ENCODE measurements around the gene MEI1.
"Not testable (repeated sequence)": the region's sequence is repeated elsewhere in the genome, so short reads cannot be mapped to it uniquely, and the experiment has no call there.

The MEI1 gene

DNA sequence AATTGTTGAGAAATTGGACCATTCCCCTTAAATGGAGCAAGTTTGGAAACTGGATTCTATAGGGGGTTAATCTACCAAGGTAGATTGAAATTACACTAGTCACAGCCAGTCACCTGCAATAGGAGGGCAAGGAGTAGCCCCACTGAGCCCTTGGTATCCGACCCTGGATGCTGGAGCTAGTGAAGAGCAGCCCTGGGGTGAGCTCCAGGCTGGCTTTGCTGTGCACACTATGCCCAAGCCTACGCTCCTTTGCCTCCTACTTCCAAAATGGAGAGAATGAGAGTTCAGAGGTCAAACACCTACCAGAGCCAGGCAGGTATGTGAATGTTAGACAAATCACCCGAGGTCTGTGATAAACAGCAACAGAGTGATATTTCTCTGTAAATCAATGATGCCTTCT is 34.4 kb upstream of the MEI1 start:
- no peak overlapping the region for H3K4me2 ChIP-seq (ENCODE audit: low read length)
- H3F3A ChIP-seq (ENCODE audit: control insufficient read depth, insufficient read depth) = peaks cover 50% of the 10 kb centered on the region
- H3K27ac ChIP-seq (ENCODE audit: low read depth, low read length) = no peak overlapping the region
- H4K20me1 ChIP-seq (ENCODE audit: control insufficient read depth, insufficient read depth, low read depth, low read length) = peaks cover 4% of the 10 kb centered on the region; the same call in 1 of the 2 replicates
- H3K4me3 ChIP-seq (ENCODE audit: low read length) = no peak overlapping the region
- peaks cover 3% of the 10 kb centered on the region; the same call in 1 of the 2 replicates for H3K79me2 ChIP-seq (ENCODE audit: control insufficient read depth, low read length)
- H3K9me2 ChIP-seq (replicated peaks; ENCODE audit: control insufficient read depth, low read length) = no peaks in the 10 kb centered on the region
- TF ChIP-seq, protein P1, sequence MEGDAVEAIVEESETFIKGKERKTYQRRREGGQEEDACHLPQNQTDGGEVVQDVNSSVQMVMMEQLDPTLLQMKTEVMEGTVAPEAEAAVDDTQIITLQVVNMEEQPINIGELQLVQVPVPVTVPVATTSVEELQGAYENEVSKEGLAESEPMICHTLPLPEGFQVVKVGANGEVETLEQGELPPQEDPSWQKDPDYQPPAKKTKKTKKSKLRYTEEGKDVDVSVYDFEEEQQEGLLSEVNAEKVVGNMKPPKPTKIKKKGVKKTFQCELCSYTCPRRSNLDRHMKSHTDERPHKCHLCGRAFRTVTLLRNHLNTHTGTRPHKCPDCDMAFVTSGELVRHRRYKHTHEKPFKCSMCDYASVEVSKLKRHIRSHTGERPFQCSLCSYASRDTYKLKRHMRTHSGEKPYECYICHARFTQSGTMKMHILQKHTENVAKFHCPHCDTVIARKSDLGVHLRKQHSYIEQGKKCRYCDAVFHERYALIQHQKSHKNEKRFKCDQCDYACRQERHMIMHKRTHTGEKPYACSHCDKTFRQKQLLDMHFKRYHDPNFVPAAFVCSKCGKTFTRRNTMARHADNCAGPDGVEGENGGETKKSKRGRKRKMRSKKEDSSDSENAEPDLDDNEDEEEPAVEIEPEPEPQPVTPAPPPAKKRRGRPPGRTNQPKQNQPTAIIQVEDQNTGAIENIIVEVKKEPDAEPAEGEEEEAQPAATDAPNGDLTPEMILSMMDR (IDR thresholded peaks at IDR 0.05; ENCODE audit: low read depth, low read length, poor library complexity, severe bottlenecking) = no peak
- no peak for TF ChIP-seq EZH2phosphoT487 (IDR thresholded peaks at IDR 0.05; ENCODE audit: borderline replicate concordance, low read length)
- H3K4me1 ChIP-seq (ENCODE audit: control insufficient read depth, low read length) = peaks cover 18% of the 10 kb centered on the region
- peaks cover 61% of the 10 kb centered on the region for H3K36me3 ChIP-seq (ENCODE audit: control insufficient read depth, low read length)
- no peaks in the 10 kb centered on the region for H3K27me3 ChIP-seq (ENCODE audit: control insufficient read depth, low read length)
- no peaks in the 10 kb centered on the region for H3K9me3 ChIP-seq (ENCODE audit: control insufficient read depth, insufficient read depth, low read length)

DNA sequence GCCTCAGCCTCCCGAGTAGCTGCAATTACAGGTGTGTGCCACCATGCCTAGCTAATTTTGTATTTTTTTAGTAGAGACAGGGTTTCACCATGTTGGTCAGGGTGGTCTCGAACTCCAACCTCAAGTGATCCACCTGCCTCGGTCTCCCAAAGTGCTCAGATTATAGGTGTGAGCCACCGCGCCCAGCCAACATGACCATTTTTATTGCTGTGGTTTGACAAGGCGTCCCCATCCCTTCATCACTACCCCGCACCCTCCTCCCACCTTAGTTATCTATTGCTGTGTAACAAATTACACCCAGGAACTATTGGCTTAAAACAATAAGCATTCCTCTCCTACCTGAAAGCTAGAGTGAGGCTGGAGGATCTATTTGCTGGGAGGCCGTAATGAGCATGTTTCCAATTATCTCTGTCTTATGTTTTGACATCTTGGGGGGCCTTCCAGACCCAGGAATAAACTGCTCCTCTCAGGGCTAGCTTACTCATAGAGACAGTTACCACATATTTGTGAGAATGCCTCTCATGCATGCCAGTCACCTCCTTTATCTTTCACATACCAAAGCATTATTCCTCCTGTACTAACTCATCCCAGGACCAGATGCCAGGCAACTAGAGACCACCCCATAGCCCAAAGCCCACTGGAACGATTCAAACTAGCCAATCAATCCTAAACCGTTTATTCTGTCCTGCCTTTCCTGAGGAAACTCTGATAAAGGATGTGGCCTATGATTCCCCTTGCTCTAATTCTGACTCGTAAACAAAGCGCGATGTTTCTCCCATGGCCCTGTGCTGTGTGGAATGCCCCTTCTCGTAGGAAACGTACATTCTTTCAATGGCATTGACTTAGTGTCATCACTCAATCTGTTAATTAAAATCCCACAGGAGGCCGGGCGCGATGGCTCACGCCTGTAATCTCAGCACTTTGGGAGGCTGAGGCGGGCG is 30.1 kb upstream of the MEI1 start:
- Histone ChIP-seq H3K4me2 (ENCODE audit: low read length) (no peak overlapping the region), H3K27ac (ENCODE audit: low read depth, low read length) (no peak overlapping the region)

GRCh38 chr22:41672096-41672495 is 27.2 kb upstream of the MEI1 start:
- H3K9me2 ChIP-seq (replicated peaks; ENCODE audit: control insufficient read depth, low read length); H3K9me3 ChIP-seq (ENCODE audit: control insufficient read depth, insufficient read depth, low read length); H3K4me1 ChIP-seq (ENCODE audit: control insufficient read depth, low read length); H3K4me2 ChIP-seq (ENCODE audit: low read length); H3K4me3 ChIP-seq (ENCODE audit: low read length); H3K27ac ChIP-seq (ENCODE audit: low read depth, low read length); H4K20me1 ChIP-seq (ENCODE audit: control insufficient read depth, insufficient read depth, low read depth, low read length); H3K27me3 ChIP-seq (ENCODE audit: control insufficient read depth, low read length): not testable (repeated sequence)
- Histone ChIP-seq H3F3A (ENCODE audit: control insufficient read depth, insufficient read depth) (peaks cover 14% of the 10 kb centered on the region), H3K79me2 (ENCODE audit: control insufficient read depth, low read length) (peaks cover 54% of the 10 kb centered on the region), H3K36me3 (ENCODE audit: control insufficient read depth, low read length) (peaks cover 52% of the 10 kb centered on the region)

More for the DNA sequence above, 30.1 kb upstream of the MEI1 start:
- no peak for TF ChIP-seq EZH2phosphoT487 (IDR thresholded peaks at IDR 0.05; ENCODE audit: borderline replicate concordance, low read length)
- TF ChIP-seq, protein P1 (IDR thresholded peaks at IDR 0.05; ENCODE audit: low read depth, low read length, poor library complexity, severe bottlenecking) = no peak
- Histone ChIP-seq H3K27me3 (ENCODE audit: control insufficient read depth, low read length) (no peaks in the 10 kb centered on the region), H3K36me3 (ENCODE audit: control insufficient read depth, low read length) (peaks cover 46% of the 10 kb centered on the region), H3K9me2 (replicated peaks; ENCODE audit: control insufficient read depth, low read length) (no peaks in the 10 kb centered on the region), H4K20me1 (ENCODE audit: control insufficient read depth, insufficient read depth, low read depth, low read length) (no peaks in the 10 kb centered on the region), H3K79me2 (ENCODE audit: control insufficient read depth, low read length) (peaks cover 29% of the 10 kb centered on the region), H3K4me1 (ENCODE audit: control insufficient read depth, low read length) (peaks cover 18% of the 10 kb centered on the region), H3K4me3 (ENCODE audit: low read length) (no peak overlapping the region), H3F3A (ENCODE audit: control insufficient read depth, insufficient read depth) (peaks cover 24% of the 10 kb centered on the region), H3K9me3 (ENCODE audit: control insufficient read depth, insufficient read depth, low read length) (no peaks in the 10 kb centered on the region)

All from DOHH2 (cell line).